ENCODE results near the gene CRPPA. TPM values are rescaled to one million over a fixed set of nuclear protein-coding genes. Genes with fewer than 3 reads are reported as not detected.
A peak's percentile ranks its signal among the peaks of the same experiment; 100 is the strongest.

CRPPA gene
- total and polyA plus RNA-seq, 2 donors (not counting 3 experiments of a cell fraction or from before 2014, with no cell fraction given) = 0.58 to 3.5 TPM

DNA sequence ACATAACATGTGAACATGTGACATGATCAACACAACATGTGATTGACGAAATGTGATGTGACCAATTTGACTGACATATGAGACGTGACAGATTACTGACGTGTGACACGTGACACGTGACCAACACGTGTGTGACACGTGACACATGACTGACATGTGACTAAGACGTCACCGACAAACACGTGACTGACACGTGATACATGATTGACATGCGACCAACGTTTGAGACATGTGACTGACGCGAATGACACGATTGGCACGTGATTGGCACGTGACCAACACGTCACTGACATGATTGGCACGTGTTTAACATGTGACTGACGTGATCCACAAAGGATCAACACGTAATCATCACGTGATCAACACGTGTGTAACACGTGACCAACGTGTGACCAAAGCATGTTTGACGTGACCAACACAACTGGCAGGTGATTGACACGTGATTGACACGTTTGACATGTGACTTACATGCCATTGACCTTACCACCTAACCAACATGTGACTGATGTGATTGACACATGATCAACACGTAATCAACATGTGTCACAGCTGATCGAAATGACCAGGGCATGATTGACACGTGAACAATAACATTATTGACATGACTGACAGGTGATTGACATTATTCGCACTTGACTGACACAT, 23.7 kb downstream of the CRPPA start:
- H3K27ac ChIP-seq (ENCODE audit: insufficient read depth, low read depth, low read length) = no peak overlapping the region
- CTCF ChIA-PET = no interaction called here
- no peaks in the 10 kb centered on the region for H3K9me1 ChIP-seq (replicated peaks; ENCODE audit: control insufficient read depth, extremely low read depth, insufficient read depth, low read length)
- DNase-seq (ENCODE audit: low read depth, low spot score) (peak; percentile 5), FAIRE-seq (peak; percentile 57)
- dilution Hi-C loops (cut with MboI; ENCODE audit: extremely low pct_ligation_motif_present, low sequenced_read_pairs) (no loop called here), intact Hi-C loops (cut with micrococcal nuclease) (no loop called here)
- H3K4me1 ChIP-seq (ENCODE audit: control insufficient read depth, extremely low read depth, insufficient read depth, low read length) = no peaks in the 10 kb centered on the region
- H3K9ac ChIP-seq (replicated peaks; ENCODE audit: extremely low read depth, insufficient read depth, low read length) = no peak overlapping the region
- no peaks in the 10 kb centered on the region for H3K27me3 ChIP-seq (ENCODE audit: control insufficient read depth in 2 of 2, insufficient read depth in 2 of 2, low read length in 2 of 2)
- no peaks in the 10 kb centered on the region for H3K36me3 ChIP-seq (ENCODE audit: control insufficient read depth in 2 of 2, extremely low read depth in 1 of 2, insufficient read depth in 2 of 2, low read length in 2 of 2)
- POLR2A ChIA-PET = no interaction called here
- no peaks in the 10 kb centered on the region for H3K9me3 ChIP-seq (replicated peaks; ENCODE audit: control insufficient read depth, insufficient read depth, low read length)
- no peaks in the 10 kb centered on the region for H3K79me2 ChIP-seq (ENCODE audit: control insufficient read depth, insufficient read depth, low read length)
- TF ChIP-seq JUN (IDR thresholded peaks at IDR 0.05; ENCODE audit: borderline replicate concordance, insufficient read depth, insufficient read length, low read depth) (peak; percentile 18), POLR2A (IDR thresholded peaks at IDR 0.05; ENCODE audit: low read depth, low read length) (no peak)
- H3K4me2 ChIP-seq (ENCODE audit: insufficient read depth, low read length) = no peak overlapping the region
- BruUV-seq (replicated peaks) = no TSS peak
- no peak overlapping the region for H2AFZ ChIP-seq (ENCODE audit: low read depth, low read length)
- no peaks in the 10 kb centered on the region for H4K20me1 ChIP-seq (replicated peaks; ENCODE audit: control insufficient read depth, extremely low read depth, insufficient read depth, low read length)
- no peak overlapping the region for H3K4me3 ChIP-seq (replicated peaks in 1 of 3; ENCODE audit: insufficient read depth in 1 of 3, low read depth in 1 of 3, low read length in 3 of 3)

- POLR2A ChIA-PET = no interaction called here
- no peak overlapping the region for H3K4me2 ChIP-seq (ENCODE audit: insufficient read depth, low read length)
- H2AFZ ChIP-seq (ENCODE audit: low read depth, low read length) = no peak overlapping the region
- no peaks in the 10 kb centered on the region for H3K36me3 ChIP-seq (ENCODE audit: control insufficient read depth in 2 of 2, extremely low read depth in 1 of 2, insufficient read depth in 2 of 2, low read length in 2 of 2)
- no peak overlapping the region for H3K27ac ChIP-seq (ENCODE audit: insufficient read depth, low read depth, low read length)
- intact Hi-C loops (cut with micrococcal nuclease) (no loop called here), dilution Hi-C loops (cut with MboI; ENCODE audit: extremely low pct_ligation_motif_present, low sequenced_read_pairs) (no loop called here)
- H3K9ac ChIP-seq (replicated peaks; ENCODE audit: extremely low read depth, insufficient read depth, low read length) = no peak overlapping the region
- H3K9me1 ChIP-seq (replicated peaks; ENCODE audit: control insufficient read depth, extremely low read depth, insufficient read depth, low read length) = no peaks in the 10 kb centered on the region
- no peak overlapping the region for H3K4me3 ChIP-seq (replicated peaks in 1 of 3; ENCODE audit: insufficient read depth in 1 of 3, low read depth in 1 of 3, low read length in 3 of 3)
- H3K4me1 ChIP-seq (ENCODE audit: control insufficient read depth, extremely low read depth, insufficient read depth, low read length) = no peaks in the 10 kb centered on the region
- BruUV-seq (replicated peaks) = no TSS peak
- no peaks in the 10 kb centered on the region for H3K79me2 ChIP-seq (ENCODE audit: control insufficient read depth, insufficient read depth, low read length)
- CTCF ChIA-PET = no interaction called here
- H4K20me1 ChIP-seq (replicated peaks; ENCODE audit: control insufficient read depth, extremely low read depth, insufficient read depth, low read length) = no peaks in the 10 kb centered on the region
- TF ChIP-seq GATA2 (IDR thresholded peaks at IDR 0.05; ENCODE audit: insufficient read depth, insufficient read length, low read depth, low read length) = no peak
- peak; percentile 85 for TF ChIP-seq MAX (IDR thresholded peaks at IDR 0.05; ENCODE audit: insufficient read depth, insufficient read length)
- FAIRE-seq = peak; percentile 58
- DNase-seq (ENCODE audit: low read depth, low spot score) = peak; percentile 2
- H3K27me3 ChIP-seq (ENCODE audit: control insufficient read depth in 2 of 2, insufficient read depth in 2 of 2, low read length in 2 of 2) = no peaks in the 10 kb centered on the region
- H3K9me3 ChIP-seq (replicated peaks; ENCODE audit: control insufficient read depth, insufficient read depth, low read length) = no peaks in the 10 kb centered on the region
Measured at GRCh38 chr7:16396766-16397500, 24.4 kb downstream of the CRPPA start.

Data from endothelial cell of umbilical vein (primary cell).